Midbrain (tissue), 1 donor: ENCODE measurements around the gene TMEM39A.

Source experiments
- DNase-seq: peaks from one replicate; lab custom pipeline; 2025; lab: John Stamatoyannopoulos, UW

The TMEM39A gene

GRCh38 chr3:119463171-119464169, at the start of gene TMEM39A:
Gene TMEM39A, minus strand, starts transcription at chr3:119463615. Its CDS starts 1,541 bp downstream, at chr3:119462074.
- DNase-seq, result peak; percentile 99

GRCh38 chr3:119510690-119511089, 47.3 kb upstream of the TMEM39A start:
- DNase-seq, result no peak

DNA sequence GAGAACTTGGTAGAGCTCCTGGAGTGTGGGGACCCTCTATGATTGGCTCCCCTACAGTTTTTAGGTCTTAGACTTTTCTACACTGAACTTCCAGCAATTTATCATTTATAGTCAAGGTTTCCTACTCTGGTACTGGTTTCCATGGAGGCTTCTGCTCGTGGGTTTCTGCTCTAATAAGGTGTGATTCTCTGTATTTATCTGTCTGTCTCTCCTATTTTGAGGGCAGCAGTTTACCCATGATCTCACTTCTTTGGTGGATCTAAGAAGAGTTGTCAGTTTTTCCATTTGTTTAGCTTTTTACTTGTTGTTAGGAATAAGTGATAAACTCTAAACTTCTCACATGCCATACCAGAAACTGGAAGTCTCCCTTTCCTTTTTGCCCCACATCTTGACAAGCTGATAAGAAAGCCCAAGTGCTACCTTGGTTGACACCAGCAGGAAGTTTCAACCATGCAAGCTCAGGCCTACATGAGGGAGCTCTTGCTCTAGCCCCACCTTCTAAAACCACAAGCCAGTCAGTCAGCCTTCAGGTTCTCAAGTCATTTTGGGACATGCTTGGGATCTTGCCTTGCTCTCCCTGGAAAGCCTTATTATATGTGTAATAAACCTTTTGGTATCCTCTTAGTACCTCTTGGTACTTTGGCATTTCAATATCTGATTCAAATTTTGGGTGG, 44.9 kb upstream of the TMEM39A start:
- DNase-seq, result no peak

DNA sequence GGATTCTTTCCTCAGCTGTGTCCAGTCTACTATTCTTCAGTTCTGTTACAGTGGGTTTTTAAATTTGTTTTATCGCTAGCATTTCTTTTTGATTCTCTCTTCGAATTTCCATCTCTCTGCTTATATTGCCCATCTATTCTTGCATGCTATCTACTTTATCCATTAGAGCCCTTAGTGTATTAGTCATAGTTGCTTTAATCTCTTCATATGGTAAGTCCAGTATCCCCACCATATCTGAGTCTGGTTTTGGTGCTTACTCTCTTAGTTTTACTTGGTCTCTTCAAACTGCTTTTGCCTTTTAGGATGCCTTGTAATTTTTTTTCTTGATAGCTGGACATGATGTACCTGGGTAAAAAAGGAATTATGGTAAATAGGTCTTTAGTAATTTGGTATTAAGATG, 44.0 kb upstream of the TMEM39A start:
- no peak for DNase-seq

DNA sequence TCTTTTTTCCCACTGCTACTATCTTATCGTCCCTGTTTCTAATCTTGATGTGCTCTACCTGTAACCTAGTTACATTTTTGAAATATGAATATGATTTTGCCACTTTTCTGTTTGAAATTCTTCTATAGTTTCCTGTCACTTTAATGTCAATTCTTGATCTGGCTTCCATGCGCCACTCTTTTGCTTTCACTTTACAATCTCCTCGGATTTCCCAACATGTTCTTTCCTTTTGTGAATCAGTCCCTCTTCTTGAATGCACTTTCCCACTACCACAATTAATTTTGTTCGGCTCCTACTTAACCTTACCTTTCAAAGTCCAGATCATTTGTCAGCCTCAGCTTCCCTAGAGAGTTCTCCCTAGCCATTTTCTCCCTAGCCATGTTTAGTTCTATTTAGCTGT, 43.2 kb upstream of the TMEM39A start:
- no peak for DNase-seq

GRCh38 chr3:119500901-119501300, 37.5 kb upstream of the TMEM39A start:
- DNase-seq, result no peak

- no peak for DNase-seq
Measured at GRCh38 chr3:119500265-119500664, 36.9 kb upstream of the TMEM39A start.

GRCh38 chr3:119498186-119499011, 35.0 kb upstream of the TMEM39A start, which contains the start of gene TIMMDC1:
Gene TIMMDC1, plus strand, starts transcription at chr3:119498547. Its CDS starts 187 bp downstream, at chr3:119498734.
- DNase-seq, result peak; percentile 98

GRCh38 chr3:119497820-119498185, 34.4 kb upstream of the TMEM39A start:
- DNase-seq, result no peak

GRCh38 chr3:119494597-119494996, 31.2 kb upstream of the TMEM39A start:
- DNase-seq, result no peak

GRCh38 chr3:119492810-119493209, 29.4 kb upstream of the TMEM39A start:
- DNase-seq, result no peak

DNA sequence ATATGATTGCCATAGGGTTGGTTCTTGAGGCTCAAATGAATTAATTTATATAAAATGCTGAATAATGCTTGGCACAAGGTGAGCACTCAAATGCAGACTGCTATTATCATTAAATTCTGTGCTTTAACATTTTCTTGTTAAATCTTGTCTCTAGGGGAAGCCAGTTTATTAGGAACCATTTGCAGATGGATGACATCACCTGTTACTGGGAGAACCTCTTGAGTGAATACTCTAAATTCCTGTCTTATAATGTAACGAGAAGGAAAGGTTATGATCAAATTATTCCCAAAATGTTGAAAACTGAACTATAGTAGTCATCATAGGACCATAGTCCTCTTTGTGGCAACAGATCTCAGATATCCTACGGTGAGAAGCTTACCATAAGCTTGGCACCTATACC, 28.7 kb upstream of the TMEM39A start:
- DNase-seq, result no peak

DNA sequence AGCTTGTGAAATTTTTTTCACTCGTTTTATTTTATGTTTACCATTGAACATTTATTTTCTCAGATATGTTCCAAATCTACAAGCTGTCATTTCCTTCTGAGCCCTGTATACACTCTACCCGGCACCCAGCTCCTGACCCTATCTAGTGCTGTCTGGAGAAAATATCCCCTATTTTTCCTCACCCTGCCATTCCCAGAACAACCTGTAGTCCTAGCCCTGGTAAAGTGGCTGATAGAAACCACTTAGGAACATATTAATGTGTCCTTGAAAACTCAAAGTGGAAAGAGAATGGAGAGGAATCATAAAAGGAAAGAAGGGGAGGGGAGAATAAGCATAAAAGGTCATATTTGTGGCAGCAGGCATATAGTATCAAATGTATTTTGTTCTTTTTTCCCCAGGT, 26.7 kb upstream of the TMEM39A start:
- DNase-seq, result no peak

DNA sequence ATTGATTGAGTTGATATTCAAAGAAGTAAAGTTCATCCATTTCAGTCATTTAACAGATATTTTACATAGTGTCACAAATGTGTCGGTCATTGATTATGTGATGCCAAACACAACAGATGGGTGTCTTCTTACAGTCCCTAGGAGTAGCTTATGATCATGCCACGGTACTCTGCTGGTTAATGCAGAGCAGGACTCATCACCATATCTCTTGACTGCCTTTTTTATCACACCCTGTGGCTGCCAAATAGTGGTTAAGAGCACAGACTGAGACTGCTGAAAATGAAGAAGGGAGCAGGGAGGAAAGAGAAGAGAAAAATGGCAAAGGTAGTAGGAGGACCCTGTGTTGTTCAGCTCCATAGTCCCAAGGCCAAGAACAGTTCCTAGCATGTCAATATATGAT, 22.1 kb upstream of the TMEM39A start:
- DNase-seq, result no peak

- DNase-seq, result no peak
Measured at GRCh38 chr3:119483101-119483500, 19.7 kb upstream of the TMEM39A start.

DNA sequence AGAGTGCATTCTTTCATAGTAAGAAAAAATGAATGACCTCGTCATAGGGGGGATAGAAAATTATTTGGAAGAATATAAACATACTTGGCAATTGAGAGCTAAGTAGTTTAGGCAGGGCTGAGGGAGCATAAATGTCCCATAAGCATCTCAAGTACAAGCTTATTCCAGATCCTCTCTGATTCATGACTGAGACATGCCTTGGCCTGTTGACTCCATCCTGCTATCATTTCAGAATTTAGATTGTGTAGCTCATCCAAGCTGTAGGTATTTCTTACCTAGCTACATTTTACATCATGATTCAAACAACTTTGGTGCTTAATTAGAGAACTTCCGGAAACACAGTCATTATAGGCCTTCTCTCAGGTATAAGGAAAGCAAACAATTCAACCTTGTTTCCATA, 17.7 kb upstream of the TMEM39A start:
- DNase-seq, result no peak

GRCh38 chr3:119470866-119471265, 7.5 kb upstream of the TMEM39A start:
- no peak for DNase-seq

DNA sequence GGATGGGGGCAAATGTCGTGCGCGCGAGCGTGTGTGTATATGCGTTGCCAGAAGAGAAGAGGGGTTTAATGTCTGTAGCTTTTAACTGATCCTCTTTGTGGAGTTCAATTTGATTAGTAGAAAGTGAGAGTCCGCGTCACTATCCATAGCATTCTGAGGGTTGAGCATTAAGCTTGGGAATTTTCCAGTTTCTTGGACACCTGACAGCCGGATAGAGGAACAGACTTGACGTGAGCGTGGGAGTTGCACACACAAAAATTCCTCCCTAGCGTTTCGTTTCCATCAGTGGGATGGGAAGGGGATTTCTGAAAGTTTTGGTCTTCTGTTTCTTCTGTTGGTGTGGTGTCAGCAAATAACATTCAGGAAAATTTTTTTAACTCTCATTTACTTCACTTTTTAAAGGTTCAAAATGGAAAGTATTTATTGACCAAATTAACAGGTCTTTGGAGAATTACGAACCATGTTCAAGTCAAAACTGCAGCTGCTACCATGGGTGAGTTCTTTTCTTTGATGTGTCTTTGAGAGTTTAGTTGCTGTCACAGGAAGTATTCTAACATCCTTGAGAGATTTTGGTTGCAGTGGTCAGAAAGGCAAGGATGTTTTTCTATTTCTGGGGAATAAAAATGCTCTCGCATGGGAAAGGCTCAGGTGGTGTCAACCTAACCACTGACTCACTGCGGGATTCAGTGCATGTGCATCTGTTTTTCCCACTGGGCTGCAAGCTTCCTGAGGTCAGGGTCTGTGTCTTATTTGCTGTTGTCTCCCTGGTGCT, 6.2 kb upstream of the TMEM39A start:
- no peak for DNase-seq

DNA sequence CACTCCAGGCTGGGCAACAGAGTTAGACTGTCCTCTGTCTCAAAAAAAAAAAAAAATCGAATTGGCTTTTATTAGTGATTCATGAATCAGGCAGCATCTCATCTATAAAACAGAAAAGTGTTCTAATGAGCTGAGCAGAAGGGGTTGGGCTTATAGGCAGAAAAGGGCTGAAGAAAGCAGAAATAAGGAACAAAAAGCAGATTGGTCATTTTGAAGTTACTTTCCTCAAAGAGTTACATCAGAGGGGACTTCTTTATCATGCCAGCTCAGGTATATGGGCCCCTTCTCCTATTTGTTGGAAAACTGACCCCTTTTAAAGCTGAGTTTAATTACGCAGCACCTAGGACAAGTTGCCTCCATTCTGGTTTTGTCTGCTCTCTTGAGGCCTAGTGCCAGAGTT, 4.6 kb upstream of the TMEM39A start:
- DNase-seq, result no peak

DNA sequence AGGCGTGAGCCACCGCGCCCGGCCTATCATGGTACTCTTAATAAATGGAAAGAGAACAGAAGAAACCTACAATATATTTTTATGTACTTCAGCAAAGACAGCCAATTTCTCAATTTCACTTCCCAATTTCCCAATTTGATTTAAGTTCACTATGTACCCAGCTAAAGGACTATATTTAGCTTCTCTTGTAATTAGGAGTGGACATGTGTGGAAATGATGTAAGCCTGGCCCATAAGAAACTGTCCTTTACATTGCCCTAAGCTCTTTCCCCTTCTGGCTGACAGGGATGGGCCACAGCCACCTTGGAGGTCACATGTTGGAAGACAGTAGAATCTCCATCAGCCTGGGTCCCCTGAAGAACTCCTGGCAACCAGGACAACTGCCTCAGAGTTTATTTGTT, 6.2 kb downstream of the TMEM39A start:
- DNase-seq, result peak; percentile 14

DNA sequence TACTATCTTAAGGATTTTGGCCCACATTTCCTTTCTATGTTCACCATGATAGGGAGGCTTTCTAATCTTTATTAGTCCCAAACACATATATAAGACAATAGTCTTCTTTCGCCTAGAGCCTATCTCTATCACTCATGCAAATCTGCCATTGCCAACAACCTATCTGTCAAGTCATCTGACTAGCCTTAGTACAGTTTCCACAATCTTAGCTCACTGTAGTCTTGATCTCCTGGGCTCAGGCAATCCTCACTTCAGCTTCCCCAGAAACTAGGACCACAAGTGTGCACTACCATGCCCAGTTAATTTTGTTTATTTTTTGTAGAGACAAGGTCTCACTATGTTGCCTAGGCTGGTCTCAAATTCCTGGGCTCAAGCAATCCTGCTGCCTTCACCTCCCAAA, 6.9 kb downstream of the TMEM39A start:
- no peak for DNase-seq
